Panc1 (cell line): ENCODE results near the gene CMIP. TPM values are rescaled to one million over a fixed set of nuclear protein-coding genes. Genes with fewer than 3 reads are reported as not detected.

ENCODE experiments used
- ATAC-seq: fragments of 200-7000 bp; cut with Tn5 transposase; 2 replicates; pipeline ENCODE4 v1.9.1; 2020; ENCODE audit warnings: mild to moderate bottlenecking, moderate library complexity
- BruUV-seq: library from RNA; stranded (reverse); fragments of 400-500 nt; replicated peaks from 2 replicates; lab custom pipeline; 2021; lab: Mats Ljungman, UMichigan
- CTCF ChIA-PET: fragments of 300-600 bp; sonication (Branson Sonifier 250); formaldehyde crosslinking; loops from one replicate; lab custom pipeline; 2022; ENCODE audit warnings: antibody characterized with exemption; lab: Charles Lee
- POLR2A ChIA-PET: fragments of 300-600 bp; sonication (Branson Sonifier 250); formaldehyde crosslinking; loops from one replicate; lab custom pipeline; 2022; ENCODE audit warnings: antibody characterized with exemption; lab: Charles Lee
- DNase-seq: peaks from one replicate; pipeline ENCODE4 v3.0.0-alpha.2; 2010; ENCODE audit warnings: low read depth, low spot score
- H3K27ac ChIP-seq: 2 replicates; pipeline ENCODE4 v1.5.1; 2011; ENCODE audit warnings: mild to moderate bottlenecking, low read length, inconsistent platforms
- H3K27me3 ChIP-seq: fragments of 200-500 bp; sonication (Bioruptor generic); 2 replicates; pipeline ENCODE4 v1.6.0; 2014; ENCODE audit warnings: low read length, inconsistent platforms; ENCODE audit not compliant: control insufficient read depth, insufficient read depth
- H3K36me3 ChIP-seq: fragments of 200-500 bp; sonication (Bioruptor generic); 2 replicates; pipeline ENCODE4 v1.5.1; 2014; ENCODE audit warnings: inconsistent platforms, mild to moderate bottlenecking, low read length, moderate library complexity; ENCODE audit not compliant: control insufficient read depth, insufficient read depth
- H3K4me1 ChIP-seq: 2 replicates; pipeline ENCODE4 v1.5.1; 2011; ENCODE audit warnings: inconsistent platforms, mild to moderate bottlenecking, low read length, moderate library complexity; ENCODE audit not compliant: control insufficient read depth, insufficient read depth
- H3K4me3 ChIP-seq, 2 experiments: 2 replicates each; pipeline ENCODE4 v1.5.1; 2011 to 2012; ENCODE audit warnings: low read depth in 2 of 2, low read length in 2 of 2, mild to moderate bottlenecking in 2 of 2, inconsistent platforms in 1 of 2, moderate library complexity in 1 of 2
- H3K9me3 ChIP-seq: fragments of 200-500 bp; sonication (Bioruptor generic); 2 replicates; pipeline ENCODE4 v1.5.1; 2014; ENCODE audit warnings: low read depth, mild to moderate bottlenecking, inconsistent platforms, low read length, moderate library complexity; ENCODE audit not compliant: control insufficient read depth, insufficient read depth
- POLR2AphosphoS5 ChIP-seq: IDR thresholded peaks from 2 replicates; pipeline ENCODE4 v1.6.1; 2012; ENCODE audit warnings: mild to moderate bottlenecking, low read depth, low read length, moderate library complexity
- SIN3A ChIP-seq: IDR thresholded peaks from 2 replicates; pipeline ENCODE4 v1.6.1; 2012; ENCODE audit warnings: low read depth, mild to moderate bottlenecking, low read length, moderate library complexity, borderline replicate concordance; ENCODE audit not compliant: insufficient read depth
- TCF7L2 ChIP-seq: IDR thresholded peaks from 2 replicates; pipeline ENCODE4 v1.6.1; 2011; ENCODE audit warnings: mild to moderate bottlenecking, low read depth, low read length, inconsistent platforms
- in situ Hi-C: cut with HindIII; loops from 2 replicates; pipeline ENCODE4 v1.10.0; 2016; ENCODE audit warnings: low sequenced_read_pairs, low pct_unique_long_range_greater_than_20kb
- intact Hi-C: fragments of 100-400 bp; cut with micrococcal nuclease; formaldehyde crosslinking; loops from one replicate; pipeline ENCODE4 v1.10.0; 2022; ENCODE audit not compliant: unreplicated experiment
- total RNA-seq: library from RNA; stranded (reverse); gene quantifications from one replicate; pipeline ENCODE4 v1.2.1, GENCODE V29; 2021; ENCODE audit not compliant: unreplicated experiment
- TF ChIP-seq, protein P1 (sequence below): fragments of 450-650 bp; IDR thresholded peaks from 2 replicates; pipeline ENCODE4 v1.5.1; 2017; ENCODE audit warnings: mild to moderate bottlenecking
- TF ChIP-seq, protein P2 (sequence below), 2 experiments: IDR thresholded peaks; 2 replicates each; pipeline ENCODE4 v1.6.1; 2011 to 2012; ENCODE audit warnings: low read depth in 2 of 2, control low read depth in 1 of 2, low read length in 1 of 2, mild to moderate bottlenecking in 1 of 2, moderate library complexity in 1 of 2; ENCODE audit not compliant: insufficient read depth in 1 of 2

The CMIP gene
- total RNA-seq, 1 experiment from 2014 or later = 49.7 TPM

DNA sequence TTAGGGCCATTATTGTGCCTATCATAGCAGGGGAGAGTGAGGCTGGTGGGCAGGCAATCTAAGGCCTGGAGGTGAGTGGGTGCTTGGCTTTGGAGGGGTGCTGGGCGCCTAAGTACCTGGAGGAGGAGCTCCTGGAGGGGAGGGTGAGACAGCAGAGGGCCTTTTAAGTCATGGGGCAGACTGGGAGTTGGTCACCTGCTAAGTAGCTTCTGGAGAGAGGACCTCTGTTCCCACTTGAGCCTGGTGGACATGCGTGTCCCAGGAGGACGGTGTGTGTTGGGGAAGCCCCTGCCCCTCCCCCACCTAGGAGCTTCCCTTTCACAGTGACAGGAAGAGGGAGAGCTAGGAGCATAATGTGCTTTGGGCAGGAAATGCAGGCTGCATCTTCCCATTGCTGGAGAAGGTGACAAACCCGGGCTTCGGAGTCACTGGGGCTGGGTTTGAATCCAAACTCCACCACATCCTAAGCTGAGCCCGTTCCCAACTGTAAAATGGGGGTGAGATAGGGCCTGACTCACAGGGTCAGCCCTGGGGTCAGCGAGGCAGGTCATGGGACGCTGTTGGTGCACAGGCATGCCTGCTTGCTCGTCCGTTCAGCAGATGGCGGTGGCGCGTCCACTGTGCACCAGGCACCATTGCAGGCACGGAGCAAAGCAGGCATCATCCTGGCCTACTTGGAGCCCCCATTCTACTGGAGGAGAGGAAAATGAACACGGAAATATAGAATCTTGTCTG is 37.9 kb downstream of the CMIP start:
- CTCF ChIA-PET = no interaction called here
- DNase-seq (no peak), ATAC-seq (no peak)
- Histone ChIP-seq H3K36me3 (no peaks in the 10 kb centered on the region), H3K9me3 (no peaks in the 10 kb centered on the region), H3K27me3 (no peaks in the 10 kb centered on the region), H3K4me1 (peaks cover 33% of the 10 kb centered on the region), H3K4me3 (no peak overlapping the region), H3K27ac (no peak overlapping the region)
- no peak for TF ChIP-seq TCF7L2
- TF ChIP-seq, protein P1, sequence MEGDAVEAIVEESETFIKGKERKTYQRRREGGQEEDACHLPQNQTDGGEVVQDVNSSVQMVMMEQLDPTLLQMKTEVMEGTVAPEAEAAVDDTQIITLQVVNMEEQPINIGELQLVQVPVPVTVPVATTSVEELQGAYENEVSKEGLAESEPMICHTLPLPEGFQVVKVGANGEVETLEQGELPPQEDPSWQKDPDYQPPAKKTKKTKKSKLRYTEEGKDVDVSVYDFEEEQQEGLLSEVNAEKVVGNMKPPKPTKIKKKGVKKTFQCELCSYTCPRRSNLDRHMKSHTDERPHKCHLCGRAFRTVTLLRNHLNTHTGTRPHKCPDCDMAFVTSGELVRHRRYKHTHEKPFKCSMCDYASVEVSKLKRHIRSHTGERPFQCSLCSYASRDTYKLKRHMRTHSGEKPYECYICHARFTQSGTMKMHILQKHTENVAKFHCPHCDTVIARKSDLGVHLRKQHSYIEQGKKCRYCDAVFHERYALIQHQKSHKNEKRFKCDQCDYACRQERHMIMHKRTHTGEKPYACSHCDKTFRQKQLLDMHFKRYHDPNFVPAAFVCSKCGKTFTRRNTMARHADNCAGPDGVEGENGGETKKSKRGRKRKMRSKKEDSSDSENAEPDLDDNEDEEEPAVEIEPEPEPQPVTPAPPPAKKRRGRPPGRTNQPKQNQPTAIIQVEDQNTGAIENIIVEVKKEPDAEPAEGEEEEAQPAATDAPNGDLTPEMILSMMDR = no peak
- TF ChIP-seq SIN3A = no peak
- TF ChIP-seq, protein P2, sequence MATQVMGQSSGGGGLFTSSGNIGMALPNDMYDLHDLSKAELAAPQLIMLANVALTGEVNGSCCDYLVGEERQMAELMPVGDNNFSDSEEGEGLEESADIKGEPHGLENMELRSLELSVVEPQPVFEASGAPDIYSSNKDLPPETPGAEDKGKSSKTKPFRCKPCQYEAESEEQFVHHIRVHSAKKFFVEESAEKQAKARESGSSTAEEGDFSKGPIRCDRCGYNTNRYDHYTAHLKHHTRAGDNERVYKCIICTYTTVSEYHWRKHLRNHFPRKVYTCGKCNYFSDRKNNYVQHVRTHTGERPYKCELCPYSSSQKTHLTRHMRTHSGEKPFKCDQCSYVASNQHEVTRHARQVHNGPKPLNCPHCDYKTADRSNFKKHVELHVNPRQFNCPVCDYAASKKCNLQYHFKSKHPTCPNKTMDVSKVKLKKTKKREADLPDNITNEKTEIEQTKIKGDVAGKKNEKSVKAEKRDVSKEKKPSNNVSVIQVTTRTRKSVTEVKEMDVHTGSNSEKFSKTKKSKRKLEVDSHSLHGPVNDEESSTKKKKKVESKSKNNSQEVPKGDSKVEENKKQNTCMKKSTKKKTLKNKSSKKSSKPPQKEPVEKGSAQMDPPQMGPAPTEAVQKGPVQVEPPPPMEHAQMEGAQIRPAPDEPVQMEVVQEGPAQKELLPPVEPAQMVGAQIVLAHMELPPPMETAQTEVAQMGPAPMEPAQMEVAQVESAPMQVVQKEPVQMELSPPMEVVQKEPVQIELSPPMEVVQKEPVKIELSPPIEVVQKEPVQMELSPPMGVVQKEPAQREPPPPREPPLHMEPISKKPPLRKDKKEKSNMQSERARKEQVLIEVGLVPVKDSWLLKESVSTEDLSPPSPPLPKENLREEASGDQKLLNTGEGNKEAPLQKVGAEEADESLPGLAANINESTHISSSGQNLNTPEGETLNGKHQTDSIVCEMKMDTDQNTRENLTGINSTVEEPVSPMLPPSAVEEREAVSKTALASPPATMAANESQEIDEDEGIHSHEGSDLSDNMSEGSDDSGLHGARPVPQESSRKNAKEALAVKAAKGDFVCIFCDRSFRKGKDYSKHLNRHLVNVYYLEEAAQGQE (IDR thresholded peaks at IDR 0.05; ENCODE audit: insufficient read depth in 1 of 2, low read depth in 2 of 2, low read length in 1 of 2) = no peak
- no peak for TF ChIP-seq POLR2AphosphoS5
- intact Hi-C loops = no loop called here
- BruUV-seq = no TSS peak
- POLR2A ChIA-PET = interaction anchor here (0.5 to 0.6 kb wide), 2 partner anchors 9 to 30 kb away, joined by 5 to 7 read pairs; no protein-coding TSS in a partner anchor
- in situ Hi-C loops = no loop called here

DNA sequence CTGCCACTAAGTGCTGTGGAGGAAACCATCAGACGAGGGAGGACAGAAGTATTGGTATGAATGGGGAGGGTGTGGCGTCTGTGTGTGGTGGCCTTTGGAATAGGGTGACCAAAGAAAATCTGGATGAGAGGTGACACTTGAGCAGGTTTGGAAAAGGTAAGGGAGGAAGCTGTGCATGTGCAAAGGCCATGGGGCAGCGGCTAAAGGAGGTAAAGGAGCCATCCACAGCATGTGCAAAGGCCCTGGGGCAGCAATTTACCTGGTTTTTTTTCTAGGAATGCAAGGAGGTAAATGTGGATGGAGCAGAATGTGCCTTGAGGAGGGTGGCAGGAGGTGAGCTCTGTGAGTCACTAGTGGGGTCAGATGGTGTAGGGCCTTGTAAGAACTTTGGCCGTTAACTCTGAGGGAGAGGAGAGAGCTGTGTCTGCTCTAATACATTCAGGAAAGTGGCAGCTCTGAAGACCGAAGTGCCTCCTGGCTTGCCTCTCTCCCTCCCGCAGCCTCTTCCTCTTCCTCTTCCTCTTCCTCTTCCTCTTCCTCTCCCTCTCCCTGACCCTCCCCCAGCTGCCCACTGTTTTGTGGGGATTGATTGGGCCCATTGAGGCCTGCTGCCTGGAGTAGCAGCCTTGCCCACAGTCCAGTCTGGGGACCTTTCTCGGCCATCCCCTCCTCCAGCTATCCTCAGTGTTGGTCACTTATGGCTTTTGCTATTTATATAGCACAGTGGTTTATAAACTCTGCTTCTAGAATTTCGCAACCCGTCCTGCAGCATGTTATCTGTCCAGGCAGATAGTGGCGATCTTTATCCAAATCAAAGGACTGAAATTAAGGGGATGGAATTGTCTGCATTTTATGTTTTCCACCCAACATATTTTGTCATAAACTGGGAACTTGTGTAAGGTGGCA is 38.7 kb downstream of the CMIP start:
- H3K27me3 ChIP-seq = no peaks in the 10 kb centered on the region
- H3K4me1 ChIP-seq = peaks cover 42% of the 10 kb centered on the region
- POLR2A ChIA-PET = interaction anchor here (0.5 to 0.6 kb wide), 2 partner anchors 9 to 31 kb away, joined by 5 to 7 read pairs; no protein-coding TSS in a partner anchor
- in situ Hi-C loops (no loop called here), intact Hi-C loops (no loop called here)
- CTCF ChIA-PET = no interaction called here
- ATAC-seq (no peak), DNase-seq (no peak)
- no TSS peak for BruUV-seq
- no peaks in the 10 kb centered on the region for H3K36me3 ChIP-seq
- no peak overlapping the region for H3K27ac ChIP-seq
- H3K4me3 ChIP-seq = no peak overlapping the region
- H3K9me3 ChIP-seq = no peaks in the 10 kb centered on the region
- TF ChIP-seq, protein P2 (IDR thresholded peaks at IDR 0.05; ENCODE audit: insufficient read depth in 1 of 2, low read depth in 2 of 2, low read length in 1 of 2) = no peak
- TF ChIP-seq POLR2AphosphoS5 (no peak), TCF7L2 (no peak)
